ENCODE results near the gene TBCD. TPM values are rescaled to one million over a fixed set of nuclear protein-coding genes. Genes with fewer than 3 reads are reported as not detected.

Gene TBCD
- total RNA-seq, 4 donors from 2014 or later = 49.7 to 119 (median 71.5) TPM

DNA sequence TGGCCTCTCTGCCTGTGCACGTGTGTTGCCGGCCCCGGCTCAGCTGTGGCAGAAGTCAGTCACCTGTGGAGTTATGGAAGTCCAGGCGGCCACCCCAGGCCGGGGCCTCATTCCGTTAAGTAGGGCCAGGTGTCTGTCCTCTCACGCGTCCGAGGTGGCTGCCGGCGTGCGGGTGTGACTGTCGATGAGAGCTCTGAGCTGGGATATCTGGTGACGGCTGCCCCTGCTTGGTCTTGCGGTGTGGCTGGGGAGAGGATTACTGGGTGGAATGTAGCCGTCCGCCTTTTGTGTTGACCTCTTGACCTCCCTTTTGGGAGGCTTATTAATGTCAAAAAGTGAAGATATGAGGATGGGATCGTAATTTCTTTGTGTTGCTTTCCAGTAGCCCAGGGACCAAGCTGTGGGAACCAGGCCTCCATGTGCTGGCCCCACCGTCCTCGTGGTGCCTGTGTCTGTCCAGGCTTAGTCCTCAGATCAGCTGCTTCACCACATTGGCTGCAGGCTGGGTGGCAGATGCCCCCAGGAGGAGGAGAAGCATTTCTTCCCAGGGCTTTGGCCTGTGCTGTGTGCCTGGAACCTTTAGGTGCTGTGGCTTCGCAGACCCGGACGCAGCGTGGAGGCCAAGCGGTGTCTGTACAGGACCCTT lies 111.0 kb downstream of the TBCD start:
- Histone ChIP-seq H3K4me3 (no peak overlapping the region), H3K27me3 (no peaks in the 10 kb centered on the region), H3K36me3 (no peaks in the 10 kb centered on the region), H3K4me1 (peaks cover 76% of the 10 kb centered on the region), H3K27ac (no peak overlapping the region), H3K9me3 (no peaks in the 10 kb centered on the region)
- 88% methylated on average over 23 of the region's 25 CpGs for WGBS
- no peak for DNase-seq (ENCODE audit: low spot score in 2 of 2)
- TF ChIP-seq EP300 (IDR thresholded peaks at IDR 0.05) (no peak), POLR2A (IDR thresholded peaks at IDR 0.05) (no peak), POLR2AphosphoS5 (IDR thresholded peaks at IDR 0.05) (no peak)
- TF ChIP-seq, protein P1, sequence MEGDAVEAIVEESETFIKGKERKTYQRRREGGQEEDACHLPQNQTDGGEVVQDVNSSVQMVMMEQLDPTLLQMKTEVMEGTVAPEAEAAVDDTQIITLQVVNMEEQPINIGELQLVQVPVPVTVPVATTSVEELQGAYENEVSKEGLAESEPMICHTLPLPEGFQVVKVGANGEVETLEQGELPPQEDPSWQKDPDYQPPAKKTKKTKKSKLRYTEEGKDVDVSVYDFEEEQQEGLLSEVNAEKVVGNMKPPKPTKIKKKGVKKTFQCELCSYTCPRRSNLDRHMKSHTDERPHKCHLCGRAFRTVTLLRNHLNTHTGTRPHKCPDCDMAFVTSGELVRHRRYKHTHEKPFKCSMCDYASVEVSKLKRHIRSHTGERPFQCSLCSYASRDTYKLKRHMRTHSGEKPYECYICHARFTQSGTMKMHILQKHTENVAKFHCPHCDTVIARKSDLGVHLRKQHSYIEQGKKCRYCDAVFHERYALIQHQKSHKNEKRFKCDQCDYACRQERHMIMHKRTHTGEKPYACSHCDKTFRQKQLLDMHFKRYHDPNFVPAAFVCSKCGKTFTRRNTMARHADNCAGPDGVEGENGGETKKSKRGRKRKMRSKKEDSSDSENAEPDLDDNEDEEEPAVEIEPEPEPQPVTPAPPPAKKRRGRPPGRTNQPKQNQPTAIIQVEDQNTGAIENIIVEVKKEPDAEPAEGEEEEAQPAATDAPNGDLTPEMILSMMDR (IDR thresholded peaks at IDR 0.05) = no peak

DNA sequence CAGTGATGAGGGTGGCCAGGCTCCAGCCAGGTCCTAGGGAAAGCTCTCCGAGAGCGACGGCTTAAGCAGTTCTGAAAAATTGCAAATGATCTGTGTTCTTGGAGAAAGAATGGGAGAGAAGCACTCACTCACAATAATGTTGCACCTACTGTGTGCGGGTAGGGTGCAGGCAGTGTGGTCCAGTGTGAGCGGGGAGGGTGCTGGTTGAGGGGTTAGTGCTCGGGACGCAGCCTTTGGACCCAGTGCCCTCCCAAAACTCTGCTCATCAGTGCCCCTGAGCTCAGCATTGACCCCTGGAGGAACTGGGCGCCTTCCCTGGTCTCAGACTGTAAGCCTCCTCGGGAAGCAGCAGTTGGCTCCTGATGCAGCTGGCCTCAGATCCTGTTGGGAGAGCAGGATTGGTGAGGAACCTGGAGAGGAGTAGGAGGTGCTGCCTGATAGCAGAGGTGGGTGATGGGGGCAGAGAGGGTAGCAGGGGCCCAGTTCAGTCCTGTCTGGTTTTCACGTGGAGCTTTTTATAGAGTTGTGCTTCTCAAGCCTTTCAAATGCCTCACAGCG lies 111.6 kb downstream of the TBCD start:
- no peak overlapping the region for H3K4me3 ChIP-seq
- no peak for DNase-seq (ENCODE audit: low spot score in 2 of 2)
- H3K36me3 ChIP-seq = no peaks in the 10 kb centered on the region
- peaks cover 74% of the 10 kb centered on the region for H3K4me1 ChIP-seq
- WGBS = 87% methylated on average over 9 of the region's 11 CpGs
- TF ChIP-seq EP300 (IDR thresholded peaks at IDR 0.05) = no peak
- no peak for TF ChIP-seq POLR2A (IDR thresholded peaks at IDR 0.05)
- H3K27ac ChIP-seq = peak overlapping the region; percentile 31
- no peaks in the 10 kb centered on the region for H3K9me3 ChIP-seq
- H3K27me3 ChIP-seq = no peaks in the 10 kb centered on the region

- DNase-seq (ENCODE audit: low spot score in 2 of 2) = peak in 1 of 2 donors; percentile 58
- H3K4me1 ChIP-seq = peaks cover 67% of the 10 kb centered on the region
Measured at GRCh38 chr17:82863941-82864712, 112.3 kb downstream of the TBCD start.

GRCh38 chr17:82864713-82865248 lies 112.9 kb downstream of the TBCD start:
- no CpG with 5 or more reads among the region's 16 CpGs for WGBS
- Histone ChIP-seq H3K4me1 (peaks cover 60% of the 10 kb centered on the region), H3K27me3 (no peaks in the 10 kb centered on the region), H3K36me3 (no peaks in the 10 kb centered on the region), H3K9me3 (no peaks in the 10 kb centered on the region), H3K4me3 (no peak overlapping the region), H3K27ac (peak overlapping the region; percentile 31)
- TF ChIP-seq EP300 (IDR thresholded peaks at IDR 0.05) (no peak), POLR2AphosphoS5 (IDR thresholded peaks at IDR 0.05) (no peak), POLR2A (IDR thresholded peaks at IDR 0.05) (no peak)
- TF ChIP-seq, protein P1 (IDR thresholded peaks at IDR 0.05) = no peak
- DNase-seq (ENCODE audit: low spot score in 2 of 2) = no peak

More at GRCh38 chr17:82863941-82864712, 112.3 kb downstream of the TBCD start:
- WGBS = 36% methylated on average over 13 of the region's 18 CpGs
- Histone ChIP-seq H3K9me3 (no peaks in the 10 kb centered on the region), H3K4me3 (no peak overlapping the region), H3K27me3 (no peaks in the 10 kb centered on the region), H3K27ac (peak overlapping the region; percentile 31), H3K36me3 (no peaks in the 10 kb centered on the region)
- TF ChIP-seq POLR2A (IDR thresholded peaks at IDR 0.05) = no peak
- no peak for TF ChIP-seq POLR2AphosphoS5 (IDR thresholded peaks at IDR 0.05)

DNA sequence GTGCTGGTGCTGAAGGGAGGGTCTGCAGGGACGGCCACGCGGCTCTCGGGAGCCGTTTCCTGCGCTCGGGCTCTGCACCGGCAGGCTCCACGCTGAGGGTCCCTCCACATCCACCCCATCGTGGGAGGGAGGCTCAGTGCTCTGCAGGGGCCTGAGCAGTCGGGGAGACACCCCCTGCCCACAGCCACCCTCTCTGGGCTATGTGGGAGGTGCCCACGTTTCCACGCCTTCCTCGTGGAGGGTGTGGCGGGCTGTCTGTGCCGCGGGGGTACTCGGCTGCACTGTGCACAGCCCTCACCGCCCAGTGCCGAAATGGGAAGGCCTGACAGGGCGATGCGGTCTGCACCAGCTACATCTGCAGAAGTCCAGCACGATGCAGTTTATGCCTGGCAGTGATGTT lies 113.4 kb downstream of the TBCD start:
- Histone ChIP-seq H3K4me1 (peaks cover 55% of the 10 kb centered on the region), H3K36me3 (peaks cover 2% of the 10 kb centered on the region), H3K27me3 (no peaks in the 10 kb centered on the region), H3K4me3 (no peak overlapping the region), H3K9me3 (no peaks in the 10 kb centered on the region), H3K27ac (peak overlapping the region; percentile 31)
- DNase-seq (ENCODE audit: low spot score in 2 of 2) = no peak
- WGBS = 76% methylated on average over 19 of the region's 23 CpGs
- TF ChIP-seq, protein P1 (IDR thresholded peaks at IDR 0.05) = no peak
